ENCODE data around the gene TERB2.
"Not testable (repeated sequence)": the region's sequence is repeated elsewhere in the genome, so short reads cannot be mapped to it uniquely, and the experiment has no call there.

The TERB2 gene

GRCh38 chr15:44956388-44956787 lies at the start of gene TERB2:
Gene TERB2 (plus strand): TSS chr15:44956687. CDS start chr15:44956719, 32 bp downstream.
- DNase-seq (ENCODE audit: low read depth, low spot score): no peak

GRCh38 chr15:44909423-44909822 lies 47.1 kb upstream of the TERB2 start:
- no peak for DNase-seq (ENCODE audit: low read depth, low spot score)

GRCh38 chr15:44910981-44911625 lies 45.4 kb upstream of the TERB2 start:
- no peak for DNase-seq (ENCODE audit: low read depth, low spot score)

- not testable (repeated sequence) for DNase-seq (ENCODE audit: low read depth, low spot score)
These were observed 44.3 kb upstream of the TERB2 start for GRCh38 chr15:44912186-44912585.

DNA sequence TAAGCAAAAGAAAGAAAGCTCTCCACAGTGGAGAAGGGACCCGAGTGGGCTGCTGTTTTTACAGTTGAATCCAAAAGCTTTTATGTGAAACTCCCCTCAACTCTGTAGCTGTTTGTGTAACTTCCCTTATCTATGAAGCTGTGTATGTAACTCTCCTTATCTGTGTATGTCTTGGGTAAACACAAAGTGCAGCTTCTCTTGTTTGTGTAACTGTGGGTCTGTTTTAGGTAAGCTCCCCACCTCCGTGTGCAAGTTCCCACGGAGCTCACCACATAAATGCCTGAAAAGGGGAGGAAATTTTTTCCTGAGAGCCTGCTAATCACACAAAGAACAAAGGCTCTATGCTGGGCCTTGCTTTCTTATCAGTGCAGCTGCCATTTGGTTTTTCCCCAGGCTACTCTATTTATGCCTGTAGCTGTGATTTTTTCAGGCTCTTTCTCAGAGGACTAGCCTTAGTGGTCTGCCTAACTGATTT lies 43.5 kb upstream of the TERB2 start:
- not testable (repeated sequence) for DNase-seq (ENCODE audit: low read depth, low spot score)

DNA sequence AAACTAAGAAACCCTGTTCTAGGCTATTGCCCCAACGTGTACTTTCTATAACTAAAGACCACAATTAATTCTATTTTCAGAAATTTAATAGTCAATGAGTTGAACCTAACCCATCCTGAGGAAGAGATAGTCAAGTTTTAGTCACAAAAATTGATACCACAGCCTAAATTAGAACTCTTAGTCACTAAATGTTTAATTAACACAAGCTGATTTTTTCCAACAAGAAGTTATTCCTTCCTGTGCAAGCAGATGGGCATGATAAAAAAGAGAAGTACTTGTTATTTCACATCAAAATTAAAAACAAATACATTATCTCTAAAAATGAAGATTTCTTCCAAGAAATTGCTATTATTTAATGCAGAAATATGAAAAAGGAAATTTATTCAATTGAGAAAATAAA lies 38.4 kb upstream of the TERB2 start:
- no peak for DNase-seq (ENCODE audit: low read depth, low spot score)

DNA sequence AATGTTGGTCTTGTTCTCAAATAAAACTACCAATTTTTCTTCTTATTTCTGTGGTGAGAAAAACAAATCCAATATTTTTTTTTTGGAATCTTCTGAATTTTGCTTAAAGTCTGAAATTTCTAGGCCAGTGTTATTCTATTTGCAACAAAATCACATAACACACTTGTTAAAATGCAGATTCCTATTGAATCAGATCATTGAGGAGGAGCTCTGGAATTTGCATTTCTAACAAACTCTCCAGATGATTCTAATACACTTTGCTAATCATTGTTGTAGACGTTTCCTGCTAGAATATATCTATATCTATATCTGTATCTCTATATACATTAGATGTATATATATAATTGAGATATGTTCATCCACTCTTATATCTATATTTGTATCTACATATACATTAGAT lies 27.8 kb upstream of the TERB2 start:
- not testable (repeated sequence) for DNase-seq (ENCODE audit: low read depth, low spot score)

DNA sequence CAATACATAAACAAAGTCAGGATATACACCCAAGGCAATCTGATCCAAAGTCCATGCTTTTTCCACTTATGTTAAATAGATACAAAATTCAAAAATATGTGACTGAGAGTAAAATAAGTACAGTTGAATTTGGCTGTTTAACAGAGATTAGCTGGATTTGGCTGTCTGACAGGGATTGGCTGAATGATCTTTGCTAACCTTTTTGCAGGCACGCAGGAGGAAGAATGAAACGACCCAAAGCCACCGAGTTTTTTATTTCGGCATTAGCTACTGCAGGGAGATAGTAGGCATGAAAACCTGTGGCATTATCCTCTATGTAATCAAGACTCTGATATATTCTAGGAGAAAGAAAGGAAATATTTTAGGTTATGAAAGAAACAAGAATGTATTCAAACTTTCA lies 26.2 kb upstream of the TERB2 start:
- DNase-seq (ENCODE audit: low read depth, low spot score): not testable (repeated sequence)

GRCh38 chr15:44958302-44958701 lies 1.8 kb downstream of the TERB2 start:
- DNase-seq (ENCODE audit: low read depth, low spot score): not testable (repeated sequence)

GRCh38 chr15:44968475-44968874 lies 12.0 kb downstream of the TERB2 start:
- DNase-seq (ENCODE audit: low read depth, low spot score): no peak

DNA sequence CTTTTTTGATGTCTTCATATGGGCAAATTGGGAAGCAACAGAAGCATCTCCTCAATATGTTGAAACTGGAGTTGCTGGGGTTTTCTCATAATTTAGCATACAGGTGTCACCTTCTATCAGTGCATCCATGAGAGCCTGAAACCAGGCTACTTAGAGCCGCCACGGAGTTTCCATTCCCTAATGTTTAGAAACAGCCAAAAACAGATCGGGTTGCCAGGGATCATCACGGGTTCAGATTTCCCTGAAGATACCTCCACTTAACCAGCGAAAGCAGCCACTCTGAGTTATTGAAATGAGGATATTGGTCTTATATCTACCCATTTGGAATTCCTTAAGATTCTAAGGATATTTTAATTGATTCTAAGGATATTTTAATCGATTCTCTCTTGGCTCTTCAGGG lies 14.5 kb downstream of the TERB2 start:
- no peak for DNase-seq (ENCODE audit: low read depth, low spot score)

- DNase-seq (ENCODE audit: low read depth, low spot score): not testable (repeated sequence)
These were observed 19.7 kb downstream of the TERB2 start for GRCh38 chr15:44976183-44976582.

DNA sequence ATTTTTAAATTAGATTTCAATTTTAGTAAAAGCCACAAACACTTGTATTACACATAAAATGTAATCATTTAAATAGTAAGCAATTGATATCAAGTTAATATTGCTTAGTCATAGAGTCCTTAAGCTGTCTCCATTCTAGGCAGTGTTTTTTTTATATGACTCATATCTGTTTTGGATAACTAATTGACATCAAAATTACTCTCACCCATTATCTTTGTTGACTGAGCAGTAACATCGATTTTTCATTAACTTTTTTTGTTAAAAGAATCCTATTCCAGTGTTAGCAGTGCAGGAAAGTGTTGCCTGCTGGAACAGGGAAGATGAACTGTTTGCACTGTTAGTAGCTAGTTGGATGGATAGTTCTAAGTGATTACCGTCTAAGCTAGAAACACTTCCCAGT lies 21.3 kb downstream of the TERB2 start:
- DNase-seq (ENCODE audit: low read depth, low spot score): not testable (repeated sequence)

GRCh38 chr15:44979617-44980339 lies 23.3 kb downstream of the TERB2 start:
- DNase-seq (ENCODE audit: low read depth, low spot score): not testable (repeated sequence)

DNA sequence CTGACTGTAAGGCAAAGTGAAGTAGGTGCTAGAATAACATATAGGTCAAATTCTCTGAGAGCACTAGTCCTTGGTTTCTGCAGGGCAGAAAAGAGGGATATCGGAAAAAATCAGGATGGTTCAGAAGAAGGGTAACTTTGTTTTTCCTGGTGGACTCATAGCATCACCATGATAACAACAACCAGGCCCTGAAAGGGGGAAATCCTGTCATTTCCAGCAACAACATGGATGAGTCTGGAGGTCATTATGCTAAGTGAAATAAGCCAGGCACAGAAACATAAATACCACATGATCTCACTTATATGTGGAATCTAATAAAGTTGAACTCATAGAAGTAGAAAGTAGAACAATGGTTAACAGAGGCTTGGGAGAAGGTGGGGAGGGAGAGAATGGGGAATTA lies 27.7 kb downstream of the TERB2 start:
- not testable (repeated sequence) for DNase-seq (ENCODE audit: low read depth, low spot score)

DNA sequence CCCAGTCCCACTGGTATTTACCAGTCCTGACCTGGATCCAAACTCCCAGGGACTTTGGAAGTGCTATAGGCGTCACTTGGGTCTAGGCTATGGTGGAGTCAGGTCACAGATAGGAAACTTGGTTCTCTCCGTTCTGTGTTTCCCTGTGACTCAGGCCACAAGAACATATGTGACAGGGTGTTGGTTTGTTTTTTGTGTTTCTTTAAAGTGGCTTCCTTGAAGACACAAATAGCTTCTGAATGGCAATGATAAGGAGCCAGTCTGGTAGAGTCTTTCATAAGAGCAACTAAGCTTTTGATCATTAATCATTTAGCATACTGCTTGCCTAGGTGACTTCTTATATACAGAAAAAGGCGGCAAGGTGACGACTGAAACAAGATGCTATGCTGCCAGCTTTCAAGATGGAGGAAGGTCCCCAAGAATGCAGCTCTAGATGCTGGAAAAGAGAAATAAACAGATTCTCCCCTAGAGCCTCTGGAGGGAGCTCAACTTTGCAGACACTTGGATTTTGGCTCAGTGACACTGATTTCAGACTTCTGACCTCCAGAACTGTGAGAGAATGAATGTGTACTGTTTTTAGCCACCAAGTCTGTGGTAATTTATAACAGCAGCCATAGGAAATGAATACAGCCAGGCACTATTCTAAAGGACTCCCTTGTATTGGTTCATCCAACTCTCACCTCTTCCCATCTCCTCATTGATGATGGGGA lies 30.0 kb downstream of the TERB2 start:
- not testable (repeated sequence) for DNase-seq (ENCODE audit: low read depth, low spot score)

- not testable (repeated sequence) for DNase-seq (ENCODE audit: low read depth, low spot score)
These were observed 31.2 kb downstream of the TERB2 start for GRCh38 chr15:44987711-44988110.

- not testable (repeated sequence) for DNase-seq (ENCODE audit: low read depth, low spot score)
These were observed 31.8 kb downstream of the TERB2 start for GRCh38 chr15:44988184-44988869.

DNA sequence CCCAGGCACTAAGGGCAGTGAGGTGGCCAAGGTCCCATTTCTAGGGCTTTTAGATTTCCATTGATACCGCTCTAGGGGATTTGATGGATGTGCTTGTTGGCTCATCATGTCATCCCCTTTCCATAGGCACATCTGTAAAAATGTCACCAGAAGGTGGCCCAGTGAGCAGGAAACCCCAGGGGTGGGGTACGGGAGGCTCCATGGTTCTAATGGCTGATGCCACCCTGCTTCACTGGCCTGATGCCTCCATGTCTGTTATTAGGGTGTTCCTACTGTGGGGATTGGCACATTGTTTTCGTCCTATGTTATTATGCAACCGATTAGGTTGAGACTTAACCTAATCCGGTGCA lies 32.4 kb downstream of the TERB2 start:
- not testable (repeated sequence) for DNase-seq (ENCODE audit: low read depth, low spot score)

GRCh38 chr15:44997632-44998031 lies 41.1 kb downstream of the TERB2 start:
- DNase-seq (ENCODE audit: low read depth, low spot score): not testable (repeated sequence)

GRCh38 chr15:44999105-44999504 lies 42.6 kb downstream of the TERB2 start:
- no peak for DNase-seq (ENCODE audit: low read depth, low spot score)

GRCh38 chr15:45001180-45001579 lies 44.7 kb downstream of the TERB2 start:
- not testable (repeated sequence) for DNase-seq (ENCODE audit: low read depth, low spot score)

Data from iPS DF 19.7 (cell line).